ENCODE data around the gene SPPL3. TPM values are rescaled to one million over a fixed set of nuclear protein-coding genes. Genes with fewer than 3 reads are reported as not detected.

The SPPL3 gene
- total and polyA plus RNA-seq, 10 donors: 9.0 to 76.9 (median 44.0) TPM

- Histone ChIP-seq H3K27me3 (replicated peaks in 1 of 7) (no peaks in the 10 kb centered on the region), H3K27ac (peak overlapping the region in 6 of 8 donors; percentile 13 to 89 (median 81)), H3K4me3 (no peak overlapping the region), H3K36me3 (peaks cover 0 to 53% (median 14%) of the 10 kb centered on the region in 6 donors), H3K9me3 (no peaks in the 10 kb centered on the region), H3K4me1 (peaks cover 0 to 28% (median 7%) of the 10 kb centered on the region in 6 donors)
- 89 to 96% (median 93%) methylated on average over 23 to 38 of the region's 38 CpGs for WGBS, 5 donors
- TF ChIP-seq, protein P1, sequence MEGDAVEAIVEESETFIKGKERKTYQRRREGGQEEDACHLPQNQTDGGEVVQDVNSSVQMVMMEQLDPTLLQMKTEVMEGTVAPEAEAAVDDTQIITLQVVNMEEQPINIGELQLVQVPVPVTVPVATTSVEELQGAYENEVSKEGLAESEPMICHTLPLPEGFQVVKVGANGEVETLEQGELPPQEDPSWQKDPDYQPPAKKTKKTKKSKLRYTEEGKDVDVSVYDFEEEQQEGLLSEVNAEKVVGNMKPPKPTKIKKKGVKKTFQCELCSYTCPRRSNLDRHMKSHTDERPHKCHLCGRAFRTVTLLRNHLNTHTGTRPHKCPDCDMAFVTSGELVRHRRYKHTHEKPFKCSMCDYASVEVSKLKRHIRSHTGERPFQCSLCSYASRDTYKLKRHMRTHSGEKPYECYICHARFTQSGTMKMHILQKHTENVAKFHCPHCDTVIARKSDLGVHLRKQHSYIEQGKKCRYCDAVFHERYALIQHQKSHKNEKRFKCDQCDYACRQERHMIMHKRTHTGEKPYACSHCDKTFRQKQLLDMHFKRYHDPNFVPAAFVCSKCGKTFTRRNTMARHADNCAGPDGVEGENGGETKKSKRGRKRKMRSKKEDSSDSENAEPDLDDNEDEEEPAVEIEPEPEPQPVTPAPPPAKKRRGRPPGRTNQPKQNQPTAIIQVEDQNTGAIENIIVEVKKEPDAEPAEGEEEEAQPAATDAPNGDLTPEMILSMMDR (IDR thresholded peaks at IDR 0.05 in 8 of 11, conservative IDR thresholded peaks at IDR 0.05 in 3 of 11): no peak
- TF ChIP-seq POLR2A (IDR thresholded peaks at IDR 0.05): no peak
- TF ChIP-seq POLR2AphosphoS5 (IDR thresholded peaks at IDR 0.05): no peak
- DNase-seq: peak; percentile 69
- intact Hi-C loops (cut with DNase I; ENCODE audit: low total_unique reads): no loop called here
Measured at GRCh38 chr12:120739031-120739762, 165.0 kb downstream of the SPPL3 start.

DNA sequence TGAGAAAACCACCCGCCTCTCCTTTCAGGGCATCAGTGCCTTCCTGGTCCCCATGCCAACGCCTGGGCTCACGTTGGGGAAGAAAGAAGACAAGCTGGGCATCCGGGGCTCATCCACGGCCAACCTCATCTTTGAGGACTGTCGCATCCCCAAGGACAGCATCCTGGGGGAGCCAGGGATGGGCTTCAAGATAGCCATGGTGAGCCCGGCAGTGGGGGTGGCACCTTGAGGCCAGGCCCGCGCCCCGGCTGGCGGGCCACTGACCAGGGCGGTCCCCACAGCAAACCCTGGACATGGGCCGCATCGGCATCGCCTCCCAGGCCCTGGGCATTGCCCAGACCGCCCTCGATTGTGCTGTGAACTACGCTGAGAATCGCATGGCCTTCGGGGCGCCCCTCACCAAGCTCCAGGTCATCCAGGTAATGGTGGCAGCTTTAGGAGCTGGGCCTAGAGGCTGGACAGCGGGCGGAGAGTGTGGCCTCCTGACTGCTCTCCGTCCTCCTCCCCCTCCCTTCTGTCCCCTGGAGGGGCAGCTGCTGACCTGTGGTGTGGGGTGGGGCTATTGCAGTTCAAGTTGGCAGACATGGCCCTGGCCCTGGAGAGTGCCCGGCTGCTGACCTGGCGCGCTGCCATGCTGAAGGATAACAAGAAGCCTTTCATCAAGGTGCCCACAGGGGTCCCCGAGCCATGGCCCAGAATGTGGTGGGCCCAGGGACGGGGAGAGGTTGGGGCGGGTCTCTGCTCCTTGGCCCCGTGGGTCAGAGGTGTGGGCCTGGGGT lies 165.7 kb downstream of the SPPL3 start:
- H3K27me3 ChIP-seq (replicated peaks in 1 of 7): no peaks in the 10 kb centered on the region
- no peaks in the 10 kb centered on the region for H3K9me3 ChIP-seq
- peak; percentile 72 for DNase-seq
- whole genome bisulfite sequencing, 5 donors: 87 to 96% (median 89%) methylated on average over 15 to 31 of the region's 31 CpGs
- peak in 2 of 3 donors; percentile 8 to 10 for TF ChIP-seq POLR2AphosphoS5 (IDR thresholded peaks at IDR 0.05)
- TF ChIP-seq, protein P1 (IDR thresholded peaks at IDR 0.05 in 8 of 11, conservative IDR thresholded peaks at IDR 0.05 in 3 of 11): peak in 1 of 11 experiments; percentile 2
- no peak for TF ChIP-seq POLR2A (IDR thresholded peaks at IDR 0.05)
- H3K4me3 ChIP-seq: no peak overlapping the region
- peaks cover 0 to 59% (median 14%) of the 10 kb centered on the region in 6 donors for H3K36me3 ChIP-seq
- intact Hi-C loops (cut with DNase I; ENCODE audit: low total_unique reads): no loop called here
- H3K27ac ChIP-seq: peak overlapping the region in 4 of 8 donors; percentile 78 to 89 (median 86)
- H3K4me1 ChIP-seq: peaks cover 0 to 28% (median 7%) of the 10 kb centered on the region in 6 donors

GRCh38 chr12:120737557-120738251 lies 166.5 kb downstream of the SPPL3 start:
- intact Hi-C loops (cut with DNase I; ENCODE audit: low total_unique reads): no loop called here
- 75 to 94% (median 88%) methylated on average over 8 to 25 of the region's 25 CpGs for WGBS, 5 donors
- TF ChIP-seq, protein P1 (IDR thresholded peaks at IDR 0.05 in 8 of 11, conservative IDR thresholded peaks at IDR 0.05 in 3 of 11): peak in 6 of 11 experiments; percentile 26 to 47 (median 42)
- TF ChIP-seq POLR2A (IDR thresholded peaks at IDR 0.05): no peak
- H3K9me3 ChIP-seq: no peaks in the 10 kb centered on the region
- H3K27ac ChIP-seq: peak overlapping the region in 1 of 8 donors; percentile 89
- DNase-seq: peak; percentile 72
- H3K4me3 ChIP-seq: no peak overlapping the region
- H3K27me3 ChIP-seq (replicated peaks in 1 of 7): no peaks in the 10 kb centered on the region
- H3K36me3 ChIP-seq: peaks cover 0 to 60% (median 14%) of the 10 kb centered on the region in 6 donors
- peaks cover 0 to 28% (median 7%) of the 10 kb centered on the region in 6 donors for H3K4me1 ChIP-seq
